HEK293 (cell line): ENCODE results near the gene ITK.
A peak's percentile ranks its signal among the peaks of the same experiment; 100 is the strongest.

Experiments
- BCL11A ChIP-seq: fragments of 450-650 bp; formaldehyde crosslinking; IDR thresholded peaks from 2 replicates; pipeline ENCODE4 v1.5.1; 2016; ENCODE audit warnings: low read depth, missing biosample characterization, missing genetic modification characterization
- FEZF1 ChIP-seq: fragments of 450-650 bp; formaldehyde crosslinking; IDR thresholded peaks from 2 replicates; pipeline ENCODE4 v1.5.1; 2016; ENCODE audit warnings: missing biosample characterization, missing genetic modification characterization
- KLF16 ChIP-seq: fragments of 450-650 bp; formaldehyde crosslinking; IDR thresholded peaks from 2 replicates; pipeline ENCODE4 v1.5.1; 2017; ENCODE audit warnings: missing biosample characterization, missing genetic modification characterization
- KLF8 ChIP-seq: fragments of 450-650 bp; formaldehyde crosslinking; IDR thresholded peaks from 2 replicates; pipeline ENCODE4 v1.5.1; 2016; ENCODE audit warnings: missing biosample characterization, missing genetic modification characterization
- MZF1 ChIP-seq: fragments of 450-650 bp; formaldehyde crosslinking; IDR thresholded peaks from 2 replicates; pipeline ENCODE4 v1.5.1; 2017; ENCODE audit warnings: missing biosample characterization, missing genetic modification characterization, borderline replicate concordance
- SCRT1 ChIP-seq: fragments of 450-650 bp; formaldehyde crosslinking; IDR thresholded peaks from 2 replicates; pipeline ENCODE4 v1.5.1; 2016; ENCODE audit warnings: missing biosample characterization, missing genetic modification characterization, borderline replicate concordance
- SP3 ChIP-seq: fragments of 450-650 bp; formaldehyde crosslinking; IDR thresholded peaks from 2 replicates; pipeline ENCODE4 v1.5.1; 2016; ENCODE audit warnings: missing biosample characterization, missing genetic modification characterization
- SP7 ChIP-seq: fragments of 450-650 bp; formaldehyde crosslinking; IDR thresholded peaks from 2 replicates; pipeline ENCODE4 v1.5.1; 2016; ENCODE audit warnings: missing biosample characterization, missing genetic modification characterization
- YY1 ChIP-seq: fragments of 450-650 bp; formaldehyde crosslinking; IDR thresholded peaks from 2 replicates; pipeline ENCODE4 v1.5.1; 2018; ENCODE audit warnings: missing biosample characterization, missing genetic modification characterization
- ZBTB7A ChIP-seq: fragments of 450-650 bp; formaldehyde crosslinking; IDR thresholded peaks from 2 replicates; pipeline ENCODE4 v1.5.1; 2016; ENCODE audit warnings: low read depth, missing biosample characterization, missing genetic modification characterization
- ZEB2 ChIP-seq: fragments of 450-650 bp; formaldehyde crosslinking; IDR thresholded peaks from 2 replicates; pipeline ENCODE4 v1.5.1; 2016; ENCODE audit warnings: missing biosample characterization, missing genetic modification characterization
- ZFP41 ChIP-seq: fragments of 450-650 bp; formaldehyde crosslinking; IDR thresholded peaks from 2 replicates; pipeline ENCODE4 v1.5.1; 2016; ENCODE audit warnings: missing biosample characterization, missing genetic modification characterization, borderline replicate concordance
- ZNF112 ChIP-seq: fragments of 450-650 bp; formaldehyde crosslinking; IDR thresholded peaks from 2 replicates; pipeline ENCODE4 v1.5.0; 2017; ENCODE audit warnings: missing biosample characterization, missing genetic modification characterization
- ZNF121 ChIP-seq: fragments of 450-650 bp; formaldehyde crosslinking; IDR thresholded peaks from 2 replicates; pipeline ENCODE4 v1.5.1; 2016; ENCODE audit warnings: missing biosample characterization, missing genetic modification characterization
- ZNF155 ChIP-seq: fragments of 450-650 bp; formaldehyde crosslinking; IDR thresholded peaks from 2 replicates; pipeline ENCODE4 v1.5.1; 2016; ENCODE audit warnings: missing biosample characterization, missing genetic modification characterization
- ZNF16 ChIP-seq: fragments of 450-650 bp; formaldehyde crosslinking; IDR thresholded peaks from 2 replicates; pipeline ENCODE4 v1.5.1; 2016; ENCODE audit warnings: low read depth, missing biosample characterization, missing genetic modification characterization
- ZNF184 ChIP-seq: fragments of 450-650 bp; IDR thresholded peaks from 2 replicates; pipeline ENCODE4 v1.5.1; 2018; ENCODE audit warnings: missing biosample characterization, mild to moderate bottlenecking, missing genetic modification characterization
- ZNF214 ChIP-seq: fragments of 450-650 bp; formaldehyde crosslinking; IDR thresholded peaks from 2 replicates; pipeline ENCODE4 v1.5.1; 2017; ENCODE audit warnings: missing biosample characterization, mild to moderate bottlenecking, missing genetic modification characterization, borderline replicate concordance
- ZNF223 ChIP-seq: fragments of 450-650 bp; formaldehyde crosslinking; IDR thresholded peaks from 2 replicates; pipeline ENCODE4 v1.5.1; 2016; ENCODE audit warnings: missing biosample characterization, missing genetic modification characterization
- ZNF423 ChIP-seq: fragments of 450-650 bp; formaldehyde crosslinking; IDR thresholded peaks from 2 replicates; pipeline ENCODE4 v1.5.1; 2016; ENCODE audit warnings: missing biosample characterization, missing genetic modification characterization
- ZNF514 ChIP-seq: fragments of 450-650 bp; formaldehyde crosslinking; IDR thresholded peaks from 2 replicates; pipeline ENCODE4 v1.5.1; 2016; ENCODE audit warnings: missing biosample characterization, missing genetic modification characterization
- ZNF548 ChIP-seq: fragments of 450-650 bp; formaldehyde crosslinking; IDR thresholded peaks from 2 replicates; pipeline ENCODE4 v1.5.1; 2016; ENCODE audit warnings: missing biosample characterization, missing genetic modification characterization
- ZNF623 ChIP-seq: fragments of 450-650 bp; formaldehyde crosslinking; IDR thresholded peaks from 2 replicates; pipeline ENCODE4 v1.5.1; 2016; ENCODE audit warnings: missing biosample characterization, missing genetic modification characterization
- ZSCAN30 ChIP-seq: fragments of 450-650 bp; IDR thresholded peaks from 2 replicates; pipeline ENCODE4 v1.5.1; 2018; ENCODE audit warnings: missing biosample characterization, mild to moderate bottlenecking, missing genetic modification characterization, moderate library complexity
- TF ChIP-seq, protein P1 (sequence below): fragments of 450-650 bp; formaldehyde crosslinking; IDR thresholded peaks from 2 replicates; pipeline ENCODE4 v1.5.1; 2016; ENCODE audit warnings: missing biosample characterization, missing genetic modification characterization
- TF ChIP-seq, protein P2 (sequence below): fragments of 450-650 bp; IDR thresholded peaks from 2 replicates; pipeline ENCODE4 v1.5.1; 2018; ENCODE audit warnings: missing biosample characterization, mild to moderate bottlenecking, missing genetic modification characterization
- TF ChIP-seq, protein P3 (sequence below): fragments of 450-650 bp; formaldehyde crosslinking; IDR thresholded peaks from 2 replicates; pipeline ENCODE4 v1.5.1; 2016; ENCODE audit warnings: missing biosample characterization, missing genetic modification characterization
- TF ChIP-seq, protein P4 (sequence below): fragments of 450-650 bp; formaldehyde crosslinking; conservative IDR thresholded peaks from 2 replicates; pipeline ENCODE4 v1.5.1; 2016; ENCODE audit warnings: low read depth, missing biosample characterization, missing genetic modification characterization
- TF ChIP-seq, protein P5 (sequence below): fragments of 450-650 bp; formaldehyde crosslinking; IDR thresholded peaks from 2 replicates; pipeline ENCODE4 v1.5.1; 2016; ENCODE audit warnings: missing biosample characterization, missing genetic modification characterization

Gene ITK

GRCh38 chr5:157258450-157258849 lies 77.8 kb downstream of the ITK start (continued):
- TF ChIP-seq ZNF184 (tag by site-specific recombination): no peak
- no peak for TF ChIP-seq ZNF423 (tag by site-specific recombination)
- no peak for TF ChIP-seq FEZF1 (tag by site-specific recombination)
- TF ChIP-seq SP7 (tag by site-specific recombination): no peak
- TF ChIP-seq, protein P1, sequence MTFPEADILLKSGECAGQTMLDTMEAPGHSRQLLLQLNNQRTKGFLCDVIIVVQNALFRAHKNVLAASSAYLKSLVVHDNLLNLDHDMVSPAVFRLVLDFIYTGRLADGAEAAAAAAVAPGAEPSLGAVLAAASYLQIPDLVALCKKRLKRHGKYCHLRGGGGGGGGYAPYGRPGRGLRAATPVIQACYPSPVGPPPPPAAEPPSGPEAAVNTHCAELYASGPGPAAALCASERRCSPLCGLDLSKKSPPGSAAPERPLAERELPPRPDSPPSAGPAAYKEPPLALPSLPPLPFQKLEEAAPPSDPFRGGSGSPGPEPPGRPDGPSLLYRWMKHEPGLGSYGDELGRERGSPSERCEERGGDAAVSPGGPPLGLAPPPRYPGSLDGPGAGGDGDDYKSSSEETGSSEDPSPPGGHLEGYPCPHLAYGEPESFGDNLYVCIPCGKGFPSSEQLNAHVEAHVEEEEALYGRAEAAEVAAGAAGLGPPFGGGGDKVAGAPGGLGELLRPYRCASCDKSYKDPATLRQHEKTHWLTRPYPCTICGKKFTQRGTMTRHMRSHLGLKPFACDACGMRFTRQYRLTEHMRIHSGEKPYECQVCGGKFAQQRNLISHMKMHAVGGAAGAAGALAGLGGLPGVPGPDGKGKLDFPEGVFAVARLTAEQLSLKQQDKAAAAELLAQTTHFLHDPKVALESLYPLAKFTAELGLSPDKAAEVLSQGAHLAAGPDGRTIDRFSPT: no peak
- no peak for TF ChIP-seq KLF16
- TF ChIP-seq ZFP41 (tag by site-specific recombination): no peak
- TF ChIP-seq ZNF121: no peak
- TF ChIP-seq ZNF223 (tag by site-specific recombination): no peak
- TF ChIP-seq ZNF623: peak; percentile 67
- no peak for TF ChIP-seq ZNF514
- no peak for TF ChIP-seq ZBTB7A (tag by site-specific recombination)
- TF ChIP-seq, protein P2, sequence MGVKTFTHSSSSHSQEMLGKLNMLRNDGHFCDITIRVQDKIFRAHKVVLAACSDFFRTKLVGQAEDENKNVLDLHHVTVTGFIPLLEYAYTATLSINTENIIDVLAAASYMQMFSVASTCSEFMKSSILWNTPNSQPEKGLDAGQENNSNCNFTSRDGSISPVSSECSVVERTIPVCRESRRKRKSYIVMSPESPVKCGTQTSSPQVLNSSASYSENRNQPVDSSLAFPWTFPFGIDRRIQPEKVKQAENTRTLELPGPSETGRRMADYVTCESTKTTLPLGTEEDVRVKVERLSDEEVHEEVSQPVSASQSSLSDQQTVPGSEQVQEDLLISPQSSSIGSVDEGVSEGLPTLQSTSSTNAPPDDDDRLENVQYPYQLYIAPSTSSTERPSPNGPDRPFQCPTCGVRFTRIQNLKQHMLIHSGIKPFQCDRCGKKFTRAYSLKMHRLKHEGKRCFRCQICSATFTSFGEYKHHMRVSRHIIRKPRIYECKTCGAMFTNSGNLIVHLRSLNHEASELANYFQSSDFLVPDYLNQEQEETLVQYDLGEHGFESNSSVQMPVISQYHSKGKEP: no peak
- TF ChIP-seq ZNF112 (tag by site-specific recombination): no peak
- no peak for TF ChIP-seq YY1 (tag by site-specific recombination)
- TF ChIP-seq, protein P3, sequence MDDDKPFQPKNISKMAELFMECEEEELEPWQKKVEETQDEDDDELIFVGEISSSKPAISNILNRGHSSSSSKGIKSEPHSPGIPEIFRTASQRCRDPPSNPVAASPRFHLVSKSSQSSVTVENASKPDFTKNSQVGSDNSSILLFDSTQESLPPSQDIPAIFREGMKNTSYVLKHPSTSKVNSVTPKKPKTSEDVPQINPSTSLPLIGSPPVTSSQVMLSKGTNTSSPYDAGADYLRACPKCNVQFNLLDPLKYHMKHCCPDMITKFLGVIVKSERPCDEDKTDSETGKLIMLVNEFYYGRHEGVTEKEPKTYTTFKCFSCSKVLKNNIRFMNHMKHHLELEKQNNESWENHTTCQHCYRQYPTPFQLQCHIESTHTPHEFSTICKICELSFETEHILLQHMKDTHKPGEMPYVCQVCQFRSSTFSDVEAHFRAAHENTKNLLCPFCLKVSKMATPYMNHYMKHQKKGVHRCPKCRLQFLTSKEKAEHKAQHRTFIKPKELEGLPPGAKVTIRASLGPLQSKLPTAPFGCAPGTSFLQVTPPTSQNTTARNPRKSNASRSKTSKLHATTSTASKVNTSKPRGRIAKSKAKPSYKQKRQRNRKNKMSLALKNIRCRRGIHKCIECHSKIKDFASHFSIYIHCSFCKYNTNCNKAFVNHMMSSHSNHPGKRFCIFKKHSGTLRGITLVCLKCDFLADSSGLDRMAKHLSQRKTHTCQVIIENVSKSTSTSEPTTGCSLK (tag by site-specific recombination): no peak
- no peak for TF ChIP-seq BCL11A
- no peak for TF ChIP-seq ZNF548
- no peak for TF ChIP-seq ZEB2 (tag by site-specific recombination)
- no peak for TF ChIP-seq SCRT1 (tag by site-specific recombination)
- no peak for TF ChIP-seq ZNF16
- TF ChIP-seq ZSCAN30 (tag by site-specific recombination): no peak
- TF ChIP-seq, protein P4, sequence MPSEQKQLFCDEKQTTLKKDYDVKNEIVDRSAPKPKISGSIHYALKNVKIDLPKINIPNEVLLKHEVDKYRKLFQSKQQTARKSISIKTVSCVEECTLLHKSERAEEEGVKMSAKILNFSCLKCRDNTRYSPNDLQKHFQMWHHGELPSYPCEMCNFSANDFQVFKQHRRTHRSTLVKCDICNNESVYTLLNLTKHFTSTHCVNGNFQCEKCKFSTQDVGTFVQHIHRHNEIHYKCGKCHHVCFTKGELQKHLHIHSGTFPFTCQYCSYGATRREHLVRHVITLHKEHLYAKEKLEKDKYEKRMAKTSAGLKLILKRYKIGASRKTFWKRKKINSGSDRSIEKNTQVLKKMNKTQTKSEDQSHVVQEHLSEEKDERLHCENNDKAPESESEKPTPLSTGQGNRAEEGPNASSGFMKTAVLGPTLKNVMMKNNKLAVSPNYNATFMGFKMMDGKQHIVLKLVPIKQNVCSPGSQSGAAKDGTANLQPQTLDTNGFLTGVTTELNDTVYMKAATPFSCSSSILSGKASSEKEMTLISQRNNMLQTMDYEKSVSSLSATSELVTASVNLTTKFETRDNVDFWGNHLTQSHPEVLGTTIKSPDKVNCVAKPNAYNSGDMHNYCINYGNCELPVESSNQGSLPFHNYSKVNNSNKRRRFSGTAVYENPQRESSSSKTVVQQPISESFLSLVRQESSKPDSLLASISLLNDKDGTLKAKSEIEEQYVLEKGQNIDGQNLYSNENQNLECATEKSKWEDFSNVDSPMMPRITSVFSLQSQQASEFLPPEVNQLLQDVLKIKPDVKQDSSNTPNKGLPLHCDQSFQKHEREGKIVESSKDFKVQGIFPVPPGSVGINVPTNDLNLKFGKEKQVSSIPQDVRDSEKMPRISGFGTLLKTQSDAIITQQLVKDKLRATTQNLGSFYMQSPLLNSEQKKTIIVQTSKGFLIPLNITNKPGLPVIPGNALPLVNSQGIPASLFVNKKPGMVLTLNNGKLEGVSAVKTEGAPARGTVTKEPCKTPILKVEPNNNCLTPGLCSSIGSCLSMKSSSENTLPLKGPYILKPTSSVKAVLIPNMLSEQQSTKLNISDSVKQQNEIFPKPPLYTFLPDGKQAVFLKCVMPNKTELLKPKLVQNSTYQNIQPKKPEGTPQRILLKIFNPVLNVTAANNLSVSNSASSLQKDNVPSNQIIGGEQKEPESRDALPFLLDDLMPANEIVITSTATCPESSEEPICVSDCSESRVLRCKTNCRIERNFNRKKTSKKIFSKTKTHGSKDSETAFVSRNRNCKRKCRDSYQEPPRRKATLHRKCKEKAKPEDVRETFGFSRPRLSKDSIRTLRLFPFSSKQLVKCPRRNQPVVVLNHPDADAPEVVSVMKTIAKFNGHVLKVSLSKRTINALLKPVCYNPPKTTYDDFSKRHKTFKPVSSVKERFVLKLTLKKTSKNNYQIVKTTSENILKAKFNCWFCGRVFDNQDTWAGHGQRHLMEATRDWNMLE (tag by site-specific recombination): peak; percentile 85
- TF ChIP-seq ZNF214 (tag by site-specific recombination): no peak
- TF ChIP-seq ZNF155 (tag by site-specific recombination): no peak
- no peak for TF ChIP-seq SP3 (tag by site-specific recombination)
- TF ChIP-seq, protein P5, sequence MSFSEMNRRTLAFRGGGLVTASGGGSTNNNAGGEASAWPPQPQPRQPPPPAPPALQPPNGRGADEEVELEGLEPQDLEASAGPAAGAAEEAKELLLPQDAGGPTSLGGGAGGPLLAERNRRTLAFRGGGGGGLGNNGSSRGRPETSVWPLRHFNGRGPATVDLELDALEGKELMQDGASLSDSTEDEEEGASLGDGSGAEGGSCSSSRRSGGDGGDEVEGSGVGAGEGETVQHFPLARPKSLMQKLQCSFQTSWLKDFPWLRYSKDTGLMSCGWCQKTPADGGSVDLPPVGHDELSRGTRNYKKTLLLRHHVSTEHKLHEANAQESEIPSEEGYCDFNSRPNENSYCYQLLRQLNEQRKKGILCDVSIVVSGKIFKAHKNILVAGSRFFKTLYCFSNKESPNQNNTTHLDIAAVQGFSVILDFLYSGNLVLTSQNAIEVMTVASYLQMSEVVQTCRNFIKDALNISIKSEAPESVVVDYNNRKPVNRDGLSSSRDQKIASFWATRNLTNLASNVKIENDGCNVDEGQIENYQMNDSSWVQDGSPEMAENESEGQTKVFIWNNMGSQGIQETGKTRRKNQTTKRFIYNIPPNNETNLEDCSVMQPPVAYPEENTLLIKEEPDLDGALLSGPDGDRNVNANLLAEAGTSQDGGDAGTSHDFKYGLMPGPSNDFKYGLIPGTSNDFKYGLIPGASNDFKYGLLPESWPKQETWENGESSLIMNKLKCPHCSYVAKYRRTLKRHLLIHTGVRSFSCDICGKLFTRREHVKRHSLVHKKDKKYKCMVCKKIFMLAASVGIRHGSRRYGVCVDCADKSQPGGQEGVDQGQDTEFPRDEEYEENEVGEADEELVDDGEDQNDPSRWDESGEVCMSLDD (tag by site-specific recombination): no peak
- TF ChIP-seq KLF8: no peak
- TF ChIP-seq MZF1 (tag by site-specific recombination): no peak
